KBM-7 (cell line): ENCODE results near the gene HLA-DPB1.

ENCODE experiments used
- DNase-seq: peaks from one replicate; pipeline ENCODE4 v3.0.0-alpha.2; 2015
- in situ Hi-C: fragments of 300-500 bp; cut with MboI; formaldehyde crosslinking; loops from 2 replicates; pipeline ENCODE4 v1.14.3; 2020; ENCODE audit warnings: low sequenced_read_pairs, low pct_unique_long_range_greater_than_20kb, mixed read lengths

Gene HLA-DPB1

DNA sequence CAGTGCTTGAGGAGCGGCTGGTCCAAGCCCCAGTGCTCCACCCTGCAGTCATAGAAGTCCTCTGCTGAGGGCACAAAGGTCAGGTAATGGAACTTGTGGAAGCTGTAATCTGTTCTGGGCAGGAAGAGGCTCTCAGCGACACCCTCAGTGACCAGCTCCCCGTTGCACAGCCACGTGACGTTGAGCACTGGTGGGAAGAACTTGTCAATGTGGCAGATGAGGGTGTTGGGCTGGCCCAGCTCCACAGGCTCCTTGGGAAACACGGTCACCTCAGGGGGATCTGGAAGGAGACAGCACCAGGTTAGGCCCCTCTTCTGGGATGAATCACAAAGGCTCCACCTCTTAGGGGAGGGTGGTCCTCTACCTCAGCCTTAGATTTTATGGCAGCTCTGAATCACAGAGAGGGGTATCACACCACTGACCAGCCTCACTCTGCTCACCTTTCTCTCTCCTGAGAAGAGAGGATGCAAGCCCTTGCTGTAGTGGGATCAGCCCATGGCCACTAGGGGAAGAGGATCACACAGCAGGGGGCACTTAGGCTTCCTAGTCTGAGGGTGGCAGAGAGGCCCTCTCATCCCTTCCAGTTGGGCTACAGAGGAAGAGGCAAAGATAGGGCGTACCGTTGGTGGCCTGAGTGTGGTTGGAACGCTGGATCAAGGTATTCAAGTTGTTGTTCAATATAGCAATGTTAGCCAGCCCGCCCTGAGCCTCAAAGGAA is 6.6 kb upstream of the HLA-DPB1 start:
- no peak for DNase-seq
- in situ Hi-C loops = no loop called here

DNA sequence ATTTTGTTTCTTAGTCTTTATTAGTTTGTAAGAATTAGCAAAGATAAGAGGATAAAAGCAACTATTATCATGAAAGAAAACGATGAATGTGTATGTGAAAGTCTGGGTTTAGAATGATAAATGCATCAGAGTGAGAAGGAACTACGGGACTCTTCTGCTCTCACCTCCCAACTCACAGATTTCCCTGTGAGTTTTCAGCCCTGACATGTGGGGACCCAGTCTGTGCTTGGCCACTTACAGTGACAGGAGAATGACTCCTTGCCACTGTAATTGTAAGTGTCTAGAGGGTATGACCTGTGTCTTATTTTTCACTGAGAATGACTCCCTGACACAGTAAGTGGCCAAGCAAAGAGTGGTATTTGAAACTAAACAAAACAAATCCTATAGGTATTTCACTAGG is 4.9 kb upstream of the HLA-DPB1 start:
- in situ Hi-C loops = no loop called here
- no peak for DNase-seq

DNA sequence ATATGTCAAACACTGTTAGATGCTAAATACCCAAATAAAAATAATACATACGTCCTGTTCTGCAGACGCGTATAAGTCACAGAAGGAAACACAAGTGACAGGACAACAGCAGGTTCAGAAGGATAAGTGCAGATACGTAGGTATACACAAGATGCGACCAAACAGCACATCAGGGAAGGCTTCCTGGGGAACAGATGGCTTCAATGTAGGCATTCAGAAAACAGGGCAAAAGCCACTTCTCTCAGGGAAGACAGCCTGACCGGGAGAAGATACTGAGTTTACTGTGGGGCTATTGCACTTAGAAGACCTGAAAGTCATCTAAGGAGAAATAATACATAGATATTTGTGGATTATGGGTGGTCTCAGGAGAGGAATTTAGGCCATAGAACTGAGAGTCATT is 4.2 kb upstream of the HLA-DPB1 start:
- no peak for DNase-seq
- in situ Hi-C loops = no loop called here

DNA sequence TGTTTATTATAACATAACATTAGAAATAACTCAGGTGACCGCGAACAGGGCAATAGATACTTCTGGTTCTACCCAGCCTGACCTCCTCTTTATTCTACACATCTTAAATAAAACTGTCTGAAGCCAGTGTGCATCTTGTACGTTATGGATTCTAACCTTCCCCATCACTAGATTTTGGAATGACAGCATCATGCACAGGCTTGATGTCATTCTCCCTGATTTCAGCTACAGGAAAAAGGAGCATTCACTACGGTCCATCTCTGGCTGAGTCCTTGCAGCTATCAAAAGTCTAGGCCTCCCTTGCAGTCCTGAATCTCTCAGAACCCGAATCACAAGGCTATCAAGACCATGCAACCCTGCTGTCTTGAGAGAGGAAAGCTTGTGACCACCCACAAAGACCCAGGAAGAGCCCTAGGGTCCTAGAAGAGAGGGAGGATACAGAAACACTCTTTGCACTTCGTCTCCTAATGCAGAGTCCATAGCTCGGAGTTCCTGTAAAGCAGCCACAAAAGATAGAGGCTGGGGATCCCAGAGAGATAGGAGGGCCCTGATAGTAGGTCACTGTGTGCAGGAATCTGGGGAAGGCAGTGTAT is 3.2 kb upstream of the HLA-DPB1 start:
- DNase-seq = no peak
- in situ Hi-C loops = no loop called here

DNA sequence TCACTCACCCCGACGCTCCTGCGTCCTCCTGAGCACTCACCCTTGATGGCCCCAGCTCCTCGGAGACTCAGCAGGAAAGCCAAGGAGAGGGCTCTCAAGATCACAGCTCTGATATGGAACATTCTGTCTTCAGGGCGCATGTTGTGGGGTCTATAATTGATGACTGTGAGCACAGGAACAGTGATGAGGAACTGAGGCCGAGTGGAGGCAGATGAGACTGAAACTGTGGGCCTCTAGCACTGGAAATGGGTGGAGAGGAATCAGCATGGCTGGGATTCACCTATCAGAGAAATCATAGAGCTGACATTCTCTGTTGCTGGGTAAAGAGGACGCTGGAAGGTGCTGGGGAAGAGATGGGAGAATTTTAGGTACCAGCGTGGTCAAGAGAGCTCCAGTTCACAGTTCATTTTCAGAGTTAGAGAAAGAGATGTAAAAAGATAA is 2.3 kb upstream of the HLA-DPB1 start, which contains the start of gene HLA-DPA1:
Gene HLA-DPA1, minus strand, starts transcription at position 219 of the 441 bp plus-strand sequence.
- in situ Hi-C loops = no loop called here
- DNase-seq = peak; percentile 74

DNA sequence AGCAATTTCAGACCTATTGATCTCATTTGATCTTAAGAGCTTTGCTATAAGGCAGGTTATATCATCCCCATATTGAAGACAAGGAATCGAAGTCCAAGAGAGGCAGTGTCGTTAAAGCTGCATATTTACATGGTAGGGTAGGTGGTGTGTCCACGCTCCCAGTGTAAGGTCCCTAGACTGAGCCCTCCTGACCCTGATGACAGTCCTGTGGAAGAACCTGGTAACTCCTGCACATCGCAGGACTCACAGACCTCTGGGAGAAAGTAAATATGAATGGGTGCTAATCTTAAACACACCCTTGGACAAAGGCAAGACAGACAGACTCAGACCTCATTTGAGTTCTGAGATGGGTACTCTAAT is 602 bp upstream of the HLA-DPB1 start:
- in situ Hi-C loops = no loop called here
- DNase-seq = no peak

DNA sequence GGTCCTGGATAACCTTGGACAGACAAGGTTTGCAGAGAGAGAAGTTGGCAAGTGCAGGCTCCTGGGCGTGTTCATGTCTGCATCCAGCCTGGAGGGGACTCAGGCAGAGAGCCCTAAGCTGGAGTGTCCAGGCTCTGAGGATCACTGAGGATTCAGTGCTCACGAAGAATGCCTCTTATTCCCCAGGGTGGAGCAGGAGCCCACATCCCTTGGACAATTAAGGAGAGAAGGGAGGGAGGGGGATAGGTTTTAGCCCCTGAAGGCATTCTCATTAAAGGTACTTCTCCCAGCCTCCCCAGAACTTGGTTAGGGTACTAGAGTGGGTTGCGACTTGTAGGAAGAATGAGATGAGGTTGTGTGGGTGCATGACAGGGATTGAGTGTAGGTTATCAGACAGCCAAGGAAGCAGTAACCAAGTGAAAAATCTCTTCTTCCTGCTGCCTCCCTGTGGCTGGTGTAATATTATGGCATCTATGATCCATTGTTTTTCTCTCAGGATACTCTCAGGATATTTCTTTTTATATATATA is 680 bp downstream of the HLA-DPB1 start:
- DNase-seq = no peak
- in situ Hi-C loops = no loop called here

DNA sequence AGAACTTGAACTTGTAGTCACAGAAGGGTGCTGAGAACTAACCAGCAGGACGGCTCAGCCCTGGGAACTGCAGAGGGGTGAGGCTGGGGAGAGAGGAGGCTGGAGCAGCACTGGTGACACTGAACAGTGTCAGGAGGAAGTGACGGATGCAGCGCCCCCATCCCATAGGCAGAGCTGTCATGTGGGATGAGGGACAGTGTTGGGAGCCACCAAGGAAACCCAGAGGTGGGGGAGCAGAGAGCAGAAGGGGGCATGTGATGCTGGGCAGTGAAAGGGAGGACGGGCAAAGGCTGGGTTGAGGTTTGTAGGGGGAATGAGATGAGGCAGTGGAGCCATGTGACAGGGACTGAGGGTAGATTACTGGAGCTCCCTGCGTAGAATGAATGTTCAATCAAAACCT is 2.1 kb downstream of the HLA-DPB1 start:
- in situ Hi-C loops = no loop called here
- no peak for DNase-seq

DNA sequence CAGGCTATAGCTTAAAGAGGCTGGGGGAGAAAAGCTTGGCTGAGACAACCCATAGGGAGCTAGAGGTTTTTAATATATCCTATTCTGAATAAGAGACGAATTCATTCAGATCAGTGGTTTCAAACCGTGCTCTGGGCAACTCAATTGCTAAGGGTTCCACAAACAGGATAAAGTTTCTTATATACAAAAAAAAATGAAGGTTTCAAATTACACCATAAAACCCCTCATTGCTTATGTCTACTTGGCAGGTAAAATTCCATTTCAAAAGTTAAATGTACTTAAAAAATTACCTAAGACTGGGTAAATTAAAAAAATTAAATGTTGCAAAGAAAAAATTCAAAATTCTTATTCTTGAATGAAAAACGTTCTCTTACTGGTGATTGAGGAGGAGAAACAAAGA is 2.7 kb downstream of the HLA-DPB1 start:
- in situ Hi-C loops = no loop called here
- no peak for DNase-seq

DNA sequence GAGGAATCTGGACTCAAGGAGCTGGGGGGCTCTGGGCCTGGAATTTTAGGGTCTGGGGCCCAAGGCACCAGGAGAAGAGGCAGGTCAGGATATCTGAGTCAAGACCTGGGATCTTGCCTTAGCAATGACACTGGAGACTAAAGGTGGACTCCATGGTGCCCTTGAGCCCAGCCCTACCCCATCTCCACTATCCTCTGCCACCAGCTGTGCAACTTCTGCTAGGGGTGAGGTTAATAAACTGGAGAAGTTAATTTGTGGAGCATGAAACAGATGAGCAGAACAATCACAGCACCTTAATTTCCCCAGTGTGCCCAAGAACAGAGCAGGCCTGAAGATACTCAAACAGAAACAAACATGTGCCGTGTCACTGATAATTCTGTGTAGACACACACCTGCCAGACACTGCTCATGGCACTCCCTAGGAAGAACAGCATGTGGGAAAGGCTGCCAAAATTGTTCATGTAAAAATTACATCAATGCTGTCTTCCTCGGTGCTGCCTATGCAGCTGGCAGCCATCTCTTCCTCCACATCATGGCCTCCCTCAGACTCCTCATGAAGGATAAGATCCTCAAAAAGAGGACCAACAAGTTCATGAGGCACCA is 3.2 kb downstream of the HLA-DPB1 start:
- DNase-seq = no peak
- in situ Hi-C loops = no loop called here

DNA sequence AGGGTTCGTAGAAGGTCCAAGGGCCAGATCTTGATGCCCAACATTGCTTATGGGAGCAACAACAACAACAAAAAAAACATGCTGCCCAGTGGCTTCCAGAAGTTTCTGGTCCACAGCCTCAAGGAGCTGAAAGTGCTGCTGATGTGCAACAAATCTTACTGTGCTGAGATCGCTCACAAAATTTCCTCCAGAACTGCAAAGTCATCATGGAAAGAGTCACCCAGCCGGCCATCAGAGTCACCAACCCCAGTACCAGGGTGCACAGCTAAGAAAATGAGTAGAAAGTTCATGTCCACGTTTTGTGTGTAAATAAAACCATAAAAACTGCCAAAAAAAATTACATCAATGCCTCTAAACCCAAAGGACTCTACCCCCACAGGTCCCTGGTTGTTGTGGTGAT is 3.8 kb downstream of the HLA-DPB1 start:
- DNase-seq = no peak
- in situ Hi-C loops = no loop called here

DNA sequence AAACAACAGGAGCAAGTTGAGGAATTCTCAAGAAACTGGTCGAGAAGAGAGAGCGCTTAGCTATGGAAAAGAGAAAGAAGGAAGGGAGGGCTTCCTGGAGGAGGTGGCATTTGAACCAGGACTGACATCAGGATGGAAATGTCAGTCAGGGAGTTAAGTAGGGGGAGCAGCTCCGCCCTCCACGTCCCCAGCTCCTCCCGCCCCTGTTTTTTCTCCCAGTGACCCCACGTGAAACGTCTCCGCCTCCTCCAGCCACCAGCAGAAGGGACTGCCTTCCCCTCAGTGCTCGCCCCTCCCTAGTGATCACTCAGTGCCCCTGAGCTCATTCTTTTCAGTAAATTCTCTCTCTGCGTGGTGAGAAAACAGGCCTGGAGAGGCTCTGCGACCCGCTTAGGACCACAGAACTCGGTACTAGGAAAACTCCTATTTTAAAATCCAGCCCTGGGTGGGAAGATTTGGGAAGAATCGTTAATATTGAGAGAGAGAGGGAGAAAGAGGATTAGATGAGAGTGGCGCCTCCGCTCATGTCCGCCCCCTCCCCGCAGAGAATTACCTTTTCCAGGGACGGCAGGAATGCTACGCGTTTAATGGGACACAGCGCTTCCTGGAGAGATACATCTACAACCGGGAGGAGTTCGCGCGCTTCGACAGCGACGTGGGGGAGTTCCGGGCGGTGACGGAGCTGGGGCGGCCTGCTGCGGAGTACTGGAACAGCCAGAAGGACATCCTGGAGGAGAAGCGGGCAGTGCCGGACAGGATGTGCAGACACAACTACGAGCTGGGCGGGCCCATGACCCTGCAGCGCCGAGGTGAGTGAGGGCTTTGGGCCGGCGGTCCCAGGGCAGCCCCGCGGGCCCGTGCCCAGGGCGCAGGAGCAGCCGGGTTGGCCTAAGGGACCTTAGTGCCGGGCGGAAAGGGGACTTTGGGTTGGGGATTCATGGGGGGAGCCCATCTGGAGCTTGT is 4.6 kb downstream of the HLA-DPB1 start:
- DNase-seq = no peak
- in situ Hi-C loops = no loop called here

DNA sequence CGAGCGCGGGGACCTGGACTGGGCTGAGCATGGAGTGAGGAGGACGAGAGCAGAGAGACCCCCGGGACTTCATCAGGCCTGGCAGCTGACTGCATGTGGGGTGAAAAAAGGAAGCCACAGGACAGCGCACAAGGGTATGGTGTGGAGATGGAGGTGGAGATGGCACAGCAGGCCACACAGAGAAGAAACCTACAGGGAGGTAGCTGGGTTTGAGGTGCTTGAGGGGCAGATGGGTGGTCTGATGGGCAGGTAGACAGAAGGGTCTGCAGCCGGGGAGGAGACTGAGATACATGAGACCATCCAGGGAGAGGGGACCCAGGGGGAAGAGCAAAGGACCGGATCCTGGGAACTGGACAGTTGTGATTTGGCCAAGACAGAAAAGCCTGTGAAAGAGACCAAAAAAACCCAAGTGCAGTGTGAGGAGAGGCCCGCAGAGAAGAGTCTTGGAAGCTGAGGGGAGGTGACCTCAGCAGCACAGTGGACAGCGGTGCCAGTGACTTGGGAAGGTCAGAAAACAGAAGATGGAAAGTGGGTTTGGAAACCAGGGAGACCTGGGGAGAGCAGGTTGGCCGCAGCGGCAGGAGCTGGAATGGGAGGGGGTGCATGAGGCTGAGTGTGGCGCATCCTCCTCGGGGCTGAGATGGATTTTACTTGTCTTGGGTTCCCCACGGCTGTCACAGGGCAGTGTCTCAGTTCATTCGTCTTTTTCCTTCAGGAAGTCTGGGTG is 5.5 kb downstream of the HLA-DPB1 start:
- no peak for DNase-seq
- in situ Hi-C loops = no loop called here

DNA sequence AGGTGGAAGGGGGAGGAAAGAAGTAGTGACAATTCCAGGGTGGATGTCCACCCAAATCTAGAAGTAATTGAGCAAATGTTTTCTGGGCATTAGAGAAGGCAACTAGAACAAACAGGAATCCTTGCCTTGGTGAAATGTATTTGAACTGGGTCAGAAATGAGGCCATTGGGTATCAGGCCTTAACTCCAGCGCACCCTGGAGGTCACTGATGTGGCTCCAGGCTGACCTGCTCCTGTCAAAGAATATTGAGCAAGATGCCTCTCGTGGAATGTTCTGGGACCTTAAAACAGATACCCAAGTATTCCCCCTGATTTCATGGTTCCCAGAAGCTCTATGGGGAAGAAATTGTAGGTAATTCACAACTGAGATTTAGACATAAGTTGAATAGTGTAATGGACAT is 6.9 kb downstream of the HLA-DPB1 start:
- DNase-seq = peak; percentile 73
- in situ Hi-C loops = no loop called here

DNA sequence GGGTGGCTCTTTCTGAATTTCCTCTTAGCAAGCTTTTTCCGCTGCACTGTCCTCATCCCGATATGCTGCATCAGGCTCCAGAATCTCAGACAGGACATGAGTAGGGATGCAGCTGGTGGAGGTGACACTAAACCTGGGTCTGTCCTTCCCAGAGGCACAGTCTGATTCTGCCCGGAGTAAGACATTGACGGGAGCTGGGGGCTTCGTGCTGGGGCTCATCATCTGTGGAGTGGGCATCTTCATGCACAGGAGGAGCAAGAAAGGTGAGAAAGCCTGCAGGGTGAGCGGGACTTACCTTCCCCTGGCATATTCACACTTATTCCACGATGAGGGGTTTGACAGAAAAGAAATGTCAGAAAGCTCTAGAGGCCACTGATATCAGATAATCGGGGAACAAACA is 9.8 kb downstream of the HLA-DPB1 start:
- in situ Hi-C loops = no loop called here
- DNase-seq = no peak

DNA sequence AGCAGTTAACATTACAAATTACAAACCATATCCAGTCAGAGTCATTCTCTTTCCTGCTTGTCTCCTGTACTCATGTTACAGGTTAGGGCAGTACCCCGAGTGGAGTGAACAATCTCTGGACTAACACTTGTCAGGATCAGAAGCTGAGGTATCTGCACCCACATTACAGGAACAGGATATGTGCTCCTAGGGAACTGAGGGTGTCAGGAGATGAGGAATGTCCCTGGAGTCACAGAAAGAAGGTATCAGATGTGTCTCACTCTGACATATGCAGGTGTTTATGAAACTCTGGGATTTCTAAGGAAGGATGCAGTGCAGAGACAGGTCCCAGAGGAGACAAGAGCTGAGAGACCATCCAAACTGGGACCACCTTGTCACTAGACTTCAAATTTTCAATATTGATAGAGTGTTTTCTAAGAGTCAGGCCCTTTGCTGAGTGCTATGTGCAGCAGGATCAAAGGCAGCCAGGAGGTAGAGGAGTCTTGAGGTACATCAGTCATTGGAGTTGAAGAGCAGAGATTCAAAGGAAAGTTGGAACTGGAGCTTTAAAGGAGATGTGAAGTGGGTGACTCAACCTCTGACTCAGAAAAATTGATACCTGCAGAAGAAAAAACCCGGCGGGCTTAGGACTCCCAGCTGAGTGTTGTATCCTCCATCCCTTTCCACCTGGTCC is 12.6 kb downstream of the HLA-DPB1 start:
- in situ Hi-C loops = no loop called here
- DNase-seq = no peak

DNA sequence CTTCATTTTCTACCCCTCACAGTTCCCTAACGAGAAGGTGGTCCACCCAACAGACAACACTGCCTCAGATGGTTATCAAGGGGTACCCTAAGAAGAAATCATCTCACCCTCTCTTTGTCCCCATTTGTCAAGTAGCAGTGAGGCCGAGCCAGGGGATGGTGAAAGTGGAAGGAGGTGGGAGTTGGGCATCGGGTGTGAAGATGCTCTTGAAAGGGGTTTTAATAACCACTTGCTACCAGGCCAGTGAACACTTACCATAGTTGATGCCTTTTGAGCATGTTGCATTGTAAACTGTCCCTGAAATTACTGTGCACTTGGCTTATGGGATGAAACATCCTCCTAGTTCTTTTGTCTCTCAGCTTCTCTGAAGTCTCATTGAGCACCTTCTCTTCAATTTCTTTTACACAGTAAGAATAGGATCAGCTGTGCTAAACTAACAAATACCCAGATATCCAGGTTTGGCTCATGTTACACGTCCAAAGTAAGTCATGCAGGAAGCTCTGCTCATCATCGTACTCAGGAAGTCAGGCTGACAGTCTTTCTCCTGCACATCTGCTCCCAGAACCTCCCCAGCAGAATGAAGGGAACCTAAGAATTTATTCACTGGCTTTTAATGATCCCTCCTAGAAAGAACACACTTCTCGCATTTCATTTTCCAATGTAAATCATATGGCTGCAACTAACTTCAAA is 13.3 kb downstream of the HLA-DPB1 start:
- in situ Hi-C loops = no loop called here
- no peak for DNase-seq

DNA sequence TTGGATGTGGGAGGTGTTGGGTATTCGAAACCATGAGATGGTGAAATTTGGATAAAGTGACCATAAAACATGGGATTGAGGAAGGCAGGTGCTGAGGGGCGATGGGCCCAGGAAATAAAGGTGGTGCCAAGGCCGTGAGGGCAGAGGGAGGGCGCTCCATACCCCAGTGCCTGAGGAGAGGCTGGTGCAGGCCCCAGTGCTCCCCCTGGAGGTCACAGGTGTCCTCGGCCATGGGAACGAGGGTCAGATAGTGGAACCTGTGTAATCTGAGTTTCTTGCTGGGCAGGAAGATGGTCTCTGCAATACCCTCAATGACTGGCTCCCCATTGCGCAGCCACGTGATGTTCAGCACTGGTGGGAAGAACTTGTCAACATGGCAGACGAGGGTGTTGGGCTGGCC is 16.2 kb downstream of the HLA-DPB1 start:
- in situ Hi-C loops = no loop called here

More for the DNA sequence above, 16.2 kb downstream of the HLA-DPB1 start:
- peak; percentile 28 for DNase-seq
